ENCODE data around the gene HES5. TPM values are rescaled to one million over a fixed set of nuclear protein-coding genes. Genes with fewer than 3 reads are reported as not detected.

Gene HES5
- total RNA-seq, 1 donor from 2014 or later = 4.5 TPM

DNA sequence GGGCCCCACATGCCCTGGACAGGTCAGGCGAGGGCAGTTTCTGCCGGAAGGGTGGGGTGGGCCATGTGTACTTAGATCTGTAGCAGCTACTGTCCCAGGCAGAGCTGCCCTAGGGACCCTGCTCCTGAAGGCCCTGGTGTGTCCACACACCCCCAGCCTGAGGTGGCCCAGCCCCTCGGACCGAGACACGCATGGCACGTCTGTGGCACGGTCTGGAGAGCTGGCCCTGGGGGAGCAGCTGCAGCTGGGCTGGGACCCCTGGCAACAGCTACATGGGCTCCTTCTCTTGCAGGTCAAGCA is 28.3 kb downstream of the HES5 start:
- Mint-ChIP-seq H3K27me3 (no peaks in the 10 kb centered on the region), H3K4me1 (ENCODE audit: unreplicated experiment) (no peaks in the 10 kb centered on the region), H3K4me3 (no peak overlapping the region), H3K27ac (no peak overlapping the region), H3K36me3 (no peaks in the 10 kb centered on the region), H3K9me3 (no peaks in the 10 kb centered on the region)
- no peak for DNase-seq (ENCODE audit: extremely low spot score, unreplicated experiment)
- TF ChIP-seq, protein P1, sequence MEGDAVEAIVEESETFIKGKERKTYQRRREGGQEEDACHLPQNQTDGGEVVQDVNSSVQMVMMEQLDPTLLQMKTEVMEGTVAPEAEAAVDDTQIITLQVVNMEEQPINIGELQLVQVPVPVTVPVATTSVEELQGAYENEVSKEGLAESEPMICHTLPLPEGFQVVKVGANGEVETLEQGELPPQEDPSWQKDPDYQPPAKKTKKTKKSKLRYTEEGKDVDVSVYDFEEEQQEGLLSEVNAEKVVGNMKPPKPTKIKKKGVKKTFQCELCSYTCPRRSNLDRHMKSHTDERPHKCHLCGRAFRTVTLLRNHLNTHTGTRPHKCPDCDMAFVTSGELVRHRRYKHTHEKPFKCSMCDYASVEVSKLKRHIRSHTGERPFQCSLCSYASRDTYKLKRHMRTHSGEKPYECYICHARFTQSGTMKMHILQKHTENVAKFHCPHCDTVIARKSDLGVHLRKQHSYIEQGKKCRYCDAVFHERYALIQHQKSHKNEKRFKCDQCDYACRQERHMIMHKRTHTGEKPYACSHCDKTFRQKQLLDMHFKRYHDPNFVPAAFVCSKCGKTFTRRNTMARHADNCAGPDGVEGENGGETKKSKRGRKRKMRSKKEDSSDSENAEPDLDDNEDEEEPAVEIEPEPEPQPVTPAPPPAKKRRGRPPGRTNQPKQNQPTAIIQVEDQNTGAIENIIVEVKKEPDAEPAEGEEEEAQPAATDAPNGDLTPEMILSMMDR (conservative IDR thresholded peaks at IDR 0.05) = no peak

DNA sequence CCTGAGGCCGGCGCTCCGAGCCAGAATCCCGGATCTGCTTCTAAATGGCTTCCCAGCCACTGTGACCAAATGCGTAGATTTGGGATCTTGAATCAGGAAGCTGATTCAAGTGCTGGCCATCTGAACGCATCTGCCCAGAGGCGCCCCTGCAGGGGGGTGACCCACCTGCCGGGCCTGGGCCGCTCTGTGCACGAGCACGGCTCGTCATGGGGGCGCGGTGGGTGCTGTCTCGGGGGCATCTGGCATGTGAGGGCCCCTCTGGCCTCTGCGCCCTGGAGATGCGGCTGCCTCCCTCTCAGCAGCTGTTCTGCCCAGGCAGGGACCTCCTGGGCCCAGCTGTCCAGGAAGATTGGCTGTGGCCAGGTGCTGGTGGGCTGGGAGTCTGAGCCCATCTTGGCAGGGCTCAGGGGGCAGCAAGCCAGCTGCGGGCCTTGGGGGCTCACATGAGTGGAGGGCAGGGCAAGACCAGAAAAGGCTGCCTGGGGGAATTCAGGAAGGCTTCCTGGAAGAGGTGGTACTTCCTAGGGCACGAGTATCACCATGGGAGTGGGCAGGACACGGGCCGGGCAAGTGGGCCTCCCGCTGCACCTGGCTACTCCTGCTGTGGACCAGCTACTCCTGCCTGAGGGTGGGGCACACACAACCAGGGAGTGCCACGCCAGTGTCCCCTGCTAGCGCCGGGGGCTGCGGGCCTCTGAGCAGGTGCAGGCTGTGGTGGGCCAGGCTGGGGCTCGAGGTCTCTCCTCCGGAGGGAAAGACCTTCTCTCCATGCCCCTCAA is 28.8 kb downstream of the HES5 start:
- H3K4me1 Mint-ChIP-seq (ENCODE audit: unreplicated experiment) = no peaks in the 10 kb centered on the region
- DNase-seq (ENCODE audit: extremely low spot score, unreplicated experiment) = no peak
- H3K36me3 Mint-ChIP-seq = no peaks in the 10 kb centered on the region

DNA sequence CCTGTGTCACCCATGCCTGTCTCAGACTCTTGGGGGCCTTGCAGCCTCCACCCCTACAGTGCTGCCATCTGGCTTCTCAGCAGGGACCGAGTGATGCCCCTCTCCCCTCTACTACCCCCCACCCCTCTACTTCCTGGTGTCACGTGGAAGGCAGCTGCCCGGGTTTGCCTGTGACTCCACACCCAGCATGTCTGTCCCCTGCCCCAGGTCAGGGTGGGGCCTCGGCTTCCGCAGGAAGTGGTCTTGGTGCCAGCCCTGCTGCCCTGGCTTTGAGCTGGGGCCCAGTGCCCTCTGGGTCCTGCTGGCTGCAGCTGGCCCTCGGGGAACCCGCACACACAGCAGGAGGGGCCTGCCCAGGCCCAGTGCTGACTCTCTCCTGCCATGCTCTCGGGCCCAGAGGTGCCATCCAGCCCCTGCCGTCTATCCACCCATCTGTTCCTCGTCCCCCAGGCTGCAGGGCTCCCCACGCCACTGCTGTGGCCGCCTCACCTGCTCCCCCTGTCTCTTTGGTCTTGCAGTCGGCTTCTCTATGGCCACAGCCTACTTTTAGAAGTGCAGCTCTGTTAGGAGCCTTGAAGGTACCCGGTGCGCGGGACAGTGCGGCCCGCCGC is 30.0 kb downstream of the HES5 start:
- no peak overlapping the region for H3K27ac Mint-ChIP-seq
- H3K36me3 Mint-ChIP-seq = no peaks in the 10 kb centered on the region
- no peaks in the 10 kb centered on the region for H3K27me3 Mint-ChIP-seq
- no peaks in the 10 kb centered on the region for H3K4me1 Mint-ChIP-seq (ENCODE audit: unreplicated experiment)
- no peak overlapping the region for H3K4me3 Mint-ChIP-seq
- no peak for DNase-seq (ENCODE audit: extremely low spot score, unreplicated experiment)
- TF ChIP-seq, protein P1 (conservative IDR thresholded peaks at IDR 0.05) = no peak
- no peaks in the 10 kb centered on the region for H3K9me3 Mint-ChIP-seq

More for the DNA sequence above, 28.8 kb downstream of the HES5 start:
- Mint-ChIP-seq H3K27me3 (no peaks in the 10 kb centered on the region), H3K27ac (no peak overlapping the region), H3K4me3 (no peak overlapping the region), H3K9me3 (no peaks in the 10 kb centered on the region)
- TF ChIP-seq, protein P1 (conservative IDR thresholded peaks at IDR 0.05) = no peak

DNA sequence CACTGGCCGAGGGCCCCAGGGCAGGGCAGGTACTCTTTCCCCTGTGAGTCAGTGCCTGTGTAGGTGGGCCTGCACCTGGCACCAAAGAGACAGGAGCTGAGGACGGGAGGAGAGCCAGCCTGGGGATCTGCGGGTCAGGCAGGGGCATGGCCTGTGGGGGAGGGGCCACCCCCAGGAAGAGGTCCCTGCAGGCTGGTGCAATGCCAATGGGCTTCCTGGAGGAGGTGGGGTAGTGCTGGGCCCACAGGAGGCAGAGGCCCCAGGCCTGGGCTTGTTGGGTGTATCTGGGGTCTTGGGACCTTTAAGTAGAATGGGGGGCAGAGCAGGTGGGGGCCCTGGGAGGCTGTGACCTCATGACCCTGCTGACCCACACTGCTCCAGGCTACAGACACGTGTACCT is 30.8 kb downstream of the HES5 start:
- Mint-ChIP-seq H3K27ac (no peak overlapping the region), H3K9me3 (no peaks in the 10 kb centered on the region), H3K36me3 (no peaks in the 10 kb centered on the region), H3K27me3 (no peaks in the 10 kb centered on the region), H3K4me1 (ENCODE audit: unreplicated experiment) (no peaks in the 10 kb centered on the region), H3K4me3 (no peak overlapping the region)
- DNase-seq (ENCODE audit: extremely low spot score, unreplicated experiment) = no peak
- TF ChIP-seq, protein P1 (conservative IDR thresholded peaks at IDR 0.05) = no peak

DNA sequence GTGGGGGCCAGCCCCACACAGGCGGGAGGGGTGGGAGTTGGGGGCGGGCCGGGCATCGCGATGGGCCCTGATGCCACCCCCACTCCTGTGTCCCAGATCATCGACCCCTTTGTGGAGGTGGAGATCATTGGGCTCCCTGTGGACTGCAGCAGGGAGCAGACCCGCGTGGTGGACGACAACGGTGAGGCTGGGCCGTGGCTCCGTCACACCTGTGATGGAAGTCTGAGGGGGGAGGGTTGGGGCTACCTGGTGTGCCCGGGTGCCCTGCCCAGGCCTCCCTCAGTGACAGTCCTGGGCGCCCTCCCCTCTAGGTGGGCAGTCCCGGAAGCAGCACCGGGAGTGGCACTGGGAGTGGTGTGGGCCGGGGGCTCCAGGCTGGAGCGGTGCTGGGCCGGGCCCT is 31.4 kb downstream of the HES5 start:
- Mint-ChIP-seq H3K36me3 (no peaks in the 10 kb centered on the region), H3K4me1 (ENCODE audit: unreplicated experiment) (no peaks in the 10 kb centered on the region), H3K27ac (no peak overlapping the region), H3K27me3 (no peaks in the 10 kb centered on the region), H3K9me3 (no peaks in the 10 kb centered on the region), H3K4me3 (no peak overlapping the region)
- no peak for DNase-seq (ENCODE audit: extremely low spot score, unreplicated experiment)
- TF ChIP-seq, protein P1 (conservative IDR thresholded peaks at IDR 0.05) = no peak
